ENCODE data around the gene NHEJ1. TPM values are rescaled to one million over a fixed set of nuclear protein-coding genes. Genes with fewer than 3 reads are reported as not detected.

Gene NHEJ1
- total RNA-seq, 1 experiment from 2014 or later: 16.4 TPM

DNA sequence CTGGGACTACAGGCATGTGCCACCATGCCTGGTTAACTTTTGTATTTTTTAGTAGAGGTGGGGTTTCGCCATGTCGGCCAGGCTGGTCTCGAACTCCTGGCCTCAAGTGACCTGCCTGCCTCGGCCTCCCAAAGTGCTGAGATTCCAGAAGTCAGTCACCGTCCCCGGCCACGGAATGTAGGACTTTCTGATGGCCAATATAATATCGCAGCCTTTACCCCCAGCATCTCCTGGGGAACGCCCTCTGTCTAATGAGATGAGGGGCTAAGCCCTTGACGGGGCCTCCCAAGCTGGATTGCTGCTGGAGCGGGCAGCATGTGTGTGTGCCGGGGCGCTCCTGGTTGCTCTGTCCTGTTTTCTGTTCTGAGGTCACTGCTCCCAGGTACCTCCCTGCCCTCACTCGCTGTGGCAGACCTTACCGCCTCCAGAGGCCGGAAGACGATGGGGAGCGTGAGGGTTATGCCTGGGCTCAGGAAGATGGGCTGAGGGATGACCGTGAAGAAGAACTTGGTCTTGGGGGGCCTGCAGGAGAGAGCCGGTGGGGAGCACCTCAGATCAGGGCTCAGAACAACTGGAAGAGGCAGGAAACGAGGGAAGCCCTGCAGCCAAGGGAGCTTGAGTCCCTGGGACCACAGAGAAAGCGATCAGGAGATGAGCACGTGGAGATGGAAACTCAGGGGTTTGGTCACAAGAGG lies 128.4 kb downstream of the NHEJ1 start:
- Histone ChIP-seq H3K4me3 (replicated peaks in 1 of 2; ENCODE audit: low read depth in 1 of 2, low read length in 2 of 2) (no peak overlapping the region), H3K9ac (ENCODE audit: low read length) (no peak overlapping the region), H3K27ac (ENCODE audit: low read depth, low read length) (no peak overlapping the region), H4K20me1 (ENCODE audit: insufficient read depth) (no peaks in the 10 kb centered on the region), H3K9me2 (ENCODE audit: insufficient read depth) (no peaks in the 10 kb centered on the region), H3K36me3 (ENCODE audit: control insufficient read depth in 1 of 2, insufficient read depth in 2 of 2, low read length in 2 of 2) (no peaks in the 10 kb centered on the region), H3K4me1 (ENCODE audit: control insufficient read depth in 1 of 2, insufficient read depth in 2 of 2, low read length in 2 of 2) (no peaks in the 10 kb centered on the region; a peak in 1 of 4 replicates), H3K27me3 (ENCODE audit: insufficient read depth, low read length) (peaks cover 25% of the 10 kb centered on the region), H3K4me2 (ENCODE audit: low read length) (no peak overlapping the region), H3K9me3 (ENCODE audit: control insufficient read depth in 1 of 2, insufficient read depth in 1 of 2, low read depth in 1 of 2, low read length in 2 of 2) (no peaks in the 10 kb centered on the region), H3K79me2 (ENCODE audit: insufficient read depth, low read length) (no peaks in the 10 kb centered on the region), H2AFZ (ENCODE audit: low read depth, low read length, poor library complexity, severe bottlenecking) (no peak overlapping the region)
- no TSS peak for BruUV-seq (replicated peaks)
- ChIA-PET POLR2A (no interaction called here), CTCF (no interaction called here), RAD21 (ENCODE audit: low non-redundant PET in 1 of 2, low total read pairs in 2 of 2, uncharacterized antibody in 2 of 2, unreplicated experiment in 2 of 2) (no interaction called here)
- TF ChIP-seq, protein P1, sequence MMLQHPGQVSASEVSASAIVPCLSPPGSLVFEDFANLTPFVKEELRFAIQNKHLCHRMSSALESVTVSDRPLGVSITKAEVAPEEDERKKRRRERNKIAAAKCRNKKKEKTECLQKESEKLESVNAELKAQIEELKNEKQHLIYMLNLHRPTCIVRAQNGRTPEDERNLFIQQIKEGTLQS (IDR thresholded peaks at IDR 0.05): no peak
- TF ChIP-seq, protein P2, sequence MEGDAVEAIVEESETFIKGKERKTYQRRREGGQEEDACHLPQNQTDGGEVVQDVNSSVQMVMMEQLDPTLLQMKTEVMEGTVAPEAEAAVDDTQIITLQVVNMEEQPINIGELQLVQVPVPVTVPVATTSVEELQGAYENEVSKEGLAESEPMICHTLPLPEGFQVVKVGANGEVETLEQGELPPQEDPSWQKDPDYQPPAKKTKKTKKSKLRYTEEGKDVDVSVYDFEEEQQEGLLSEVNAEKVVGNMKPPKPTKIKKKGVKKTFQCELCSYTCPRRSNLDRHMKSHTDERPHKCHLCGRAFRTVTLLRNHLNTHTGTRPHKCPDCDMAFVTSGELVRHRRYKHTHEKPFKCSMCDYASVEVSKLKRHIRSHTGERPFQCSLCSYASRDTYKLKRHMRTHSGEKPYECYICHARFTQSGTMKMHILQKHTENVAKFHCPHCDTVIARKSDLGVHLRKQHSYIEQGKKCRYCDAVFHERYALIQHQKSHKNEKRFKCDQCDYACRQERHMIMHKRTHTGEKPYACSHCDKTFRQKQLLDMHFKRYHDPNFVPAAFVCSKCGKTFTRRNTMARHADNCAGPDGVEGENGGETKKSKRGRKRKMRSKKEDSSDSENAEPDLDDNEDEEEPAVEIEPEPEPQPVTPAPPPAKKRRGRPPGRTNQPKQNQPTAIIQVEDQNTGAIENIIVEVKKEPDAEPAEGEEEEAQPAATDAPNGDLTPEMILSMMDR (IDR thresholded peaks at IDR 0.05 in 2 of 3, conservative IDR thresholded peaks at IDR 0.05 in 1 of 3; ENCODE audit: borderline replicate concordance in 1 of 3, insufficient read depth in 1 of 3, low read depth in 2 of 3, low read length in 2 of 3): no peak
- no peak for TF ChIP-seq ELF1 (IDR thresholded peaks at IDR 0.05; ENCODE audit: borderline replicate concordance, low read depth)
- intact Hi-C loops (cut with micrococcal nuclease): no loop called here
- DNase-seq (ENCODE audit: low read depth, low spot score) (no peak), ATAC-seq (no peak)

DNA sequence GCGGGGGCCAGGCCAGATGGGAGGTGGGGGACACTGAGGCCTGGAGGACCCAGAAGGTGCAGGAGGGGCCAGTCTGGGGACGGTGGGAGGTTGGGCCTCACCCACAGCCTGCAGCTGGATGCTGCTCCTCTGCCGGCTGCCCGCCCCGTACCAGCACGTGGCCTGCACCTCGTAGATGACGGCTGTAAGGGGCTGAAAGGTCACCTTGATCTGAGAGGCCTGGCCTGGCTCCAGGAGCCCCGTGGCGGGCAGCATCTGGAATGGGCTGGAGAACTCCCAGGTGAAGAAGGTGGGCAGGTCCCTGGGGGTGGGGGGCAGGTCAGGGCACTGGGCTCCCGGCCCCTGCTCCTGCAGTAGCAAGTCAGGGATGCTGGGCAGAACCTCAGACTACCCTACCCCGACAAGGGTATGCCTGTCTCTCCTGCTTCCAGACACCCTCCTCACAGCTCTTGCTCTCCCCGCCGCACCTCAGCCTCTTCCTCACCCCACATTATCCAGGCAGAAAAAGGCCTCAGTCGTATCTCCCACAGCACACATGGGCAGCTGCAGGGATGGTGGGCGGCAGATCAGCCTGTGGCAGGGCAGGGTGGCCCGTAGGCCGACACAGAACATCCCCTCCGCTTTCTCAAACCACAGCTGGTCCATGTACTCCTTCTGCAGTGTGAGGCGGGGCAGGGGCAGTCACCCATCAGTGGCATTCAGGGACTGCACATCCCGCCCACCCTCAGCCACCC lies 129.4 kb downstream of the NHEJ1 start:
- RAD21 ChIA-PET (ENCODE audit: low non-redundant PET in 1 of 2, low total read pairs in 2 of 2, uncharacterized antibody in 2 of 2, unreplicated experiment in 2 of 2): no interaction called here
- TF ChIP-seq EZH2 (IDR thresholded peaks at IDR 0.05) (no peak), ZFX (IDR thresholded peaks at IDR 0.05) (no peak), SP1 (IDR thresholded peaks at IDR 0.05; ENCODE audit: low read depth) (no peak), RAD21 (IDR thresholded peaks at IDR 0.05; ENCODE audit: low read depth) (no peak), JUND (IDR thresholded peaks at IDR 0.05) (no peak), TCF7L2 (IDR thresholded peaks at IDR 0.05; ENCODE audit: borderline replicate concordance, extremely low read depth, insufficient read depth, insufficient read length) (no peak), YY1 (IDR thresholded peaks at IDR 0.05; ENCODE audit: extremely low read depth, insufficient replicate concordance, low read depth, low read length) (no peak), SIN3A (IDR thresholded peaks at IDR 0.05; ENCODE audit: low read depth) (no peak), POLR2AphosphoS5 (IDR thresholded peaks at IDR 0.05; ENCODE audit: low read depth, low read length) (no peak), CBX3 (IDR thresholded peaks at IDR 0.05; ENCODE audit: low read depth) (no peak)
- TF ChIP-seq, protein P3, sequence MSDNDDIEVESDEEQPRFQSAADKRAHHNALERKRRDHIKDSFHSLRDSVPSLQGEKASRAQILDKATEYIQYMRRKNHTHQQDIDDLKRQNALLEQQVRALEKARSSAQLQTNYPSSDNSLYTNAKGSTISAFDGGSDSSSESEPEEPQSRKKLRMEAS (IDR thresholded peaks at IDR 0.05): no peak
- TF ChIP-seq, protein P1 (IDR thresholded peaks at IDR 0.05): no peak

More for the DNA sequence above, 129.4 kb downstream of the NHEJ1 start:
- ATAC-seq (no peak), DNase-seq (ENCODE audit: low read depth, low spot score) (no peak)
- H3K27ac ChIP-seq (ENCODE audit: low read depth, low read length): no peak overlapping the region
- BruUV-seq (replicated peaks): no TSS peak
- no peaks in the 10 kb centered on the region for H3K9me3 ChIP-seq (ENCODE audit: control insufficient read depth in 1 of 2, insufficient read depth in 1 of 2, low read depth in 1 of 2, low read length in 2 of 2)
- H4K20me1 ChIP-seq (ENCODE audit: insufficient read depth): no peaks in the 10 kb centered on the region
- H3K9me2 ChIP-seq (ENCODE audit: insufficient read depth): no peaks in the 10 kb centered on the region
- no peak overlapping the region for H3K4me2 ChIP-seq (ENCODE audit: low read length)
- H3K9ac ChIP-seq (ENCODE audit: low read length): no peak overlapping the region
- no peaks in the 10 kb centered on the region; a peak in 1 of 4 replicates for H3K4me1 ChIP-seq (ENCODE audit: control insufficient read depth in 1 of 2, insufficient read depth in 2 of 2, low read length in 2 of 2)
- CTCF ChIA-PET: interaction anchor here (5.3 kb wide), 1 partner anchor 121 kb away, joined by 97 read pairs; no protein-coding TSS in a partner anchor
- POLR2A ChIA-PET: no interaction called here
- H3K36me3 ChIP-seq (ENCODE audit: control insufficient read depth in 1 of 2, insufficient read depth in 2 of 2, low read length in 2 of 2): no peaks in the 10 kb centered on the region
- H2AFZ ChIP-seq (ENCODE audit: low read depth, low read length, poor library complexity, severe bottlenecking): no peak overlapping the region
- H3K79me2 ChIP-seq (ENCODE audit: insufficient read depth, low read length): no peaks in the 10 kb centered on the region
- intact Hi-C loops (cut with micrococcal nuclease): no loop called here
- H3K27me3 ChIP-seq (ENCODE audit: insufficient read depth, low read length): peaks cover 25% of the 10 kb centered on the region
- no peak overlapping the region for H3K4me3 ChIP-seq (replicated peaks in 1 of 2; ENCODE audit: low read depth in 1 of 2, low read length in 2 of 2)

Data from HCT116 (cell line).